ENCODE measurements around the gene RETSAT. TPM values are rescaled to one million over a fixed set of nuclear protein-coding genes. Genes with fewer than 3 reads are reported as not detected.

The RETSAT gene
- total and polyA plus RNA-seq, 2 of the 13 experiments (the other 11 are each of a cell fraction or from before 2014, with no cell fraction given), result 46.7 to 61.0 TPM

- TF ChIP-seq ZNF616 (CRISPR knock-in tag; IDR thresholded peaks at IDR 0.05; ENCODE audit: low read depth) (no peak), GABPB1 (CRISPR knock-in tag; IDR thresholded peaks at IDR 0.05) (no peak), PLRG1 (conservative IDR thresholded peaks at IDR 0.05) (no peak), KDM2A (CRISPR knock-in tag; IDR thresholded peaks at IDR 0.05; ENCODE audit: borderline replicate concordance, low read depth) (peak; percentile 46; the same call in 1 of the 2 replicates), CREM (IDR thresholded peaks at IDR 0.05) (no peak), CREM (CRISPR knock-in tag; IDR thresholded peaks at IDR 0.05) (no peak), PAWR (CRISPR knock-in tag; IDR thresholded peaks at IDR 0.05; ENCODE audit: borderline replicate concordance) (no peak), ETV5 (CRISPR knock-in tag; IDR thresholded peaks at IDR 0.05; ENCODE audit: borderline replicate concordance) (no peak), ZNF572 (CRISPR knock-in tag; IDR thresholded peaks at IDR 0.05) (peak; percentile 51; the same call in 1 of the 2 replicates), ZNF607 (CRISPR knock-in tag; IDR thresholded peaks at IDR 0.05; ENCODE audit: borderline replicate concordance) (peak; percentile 29; the same call in 1 of the 2 replicates), PHF21A (CRISPR knock-in tag; IDR thresholded peaks at IDR 0.05) (no peak), ZNF557 (CRISPR knock-in tag; IDR thresholded peaks at IDR 0.05) (no peak), E2F1 (CRISPR knock-in tag; IDR thresholded peaks at IDR 0.05) (no peak)
- TF ChIP-seq, protein P1, sequence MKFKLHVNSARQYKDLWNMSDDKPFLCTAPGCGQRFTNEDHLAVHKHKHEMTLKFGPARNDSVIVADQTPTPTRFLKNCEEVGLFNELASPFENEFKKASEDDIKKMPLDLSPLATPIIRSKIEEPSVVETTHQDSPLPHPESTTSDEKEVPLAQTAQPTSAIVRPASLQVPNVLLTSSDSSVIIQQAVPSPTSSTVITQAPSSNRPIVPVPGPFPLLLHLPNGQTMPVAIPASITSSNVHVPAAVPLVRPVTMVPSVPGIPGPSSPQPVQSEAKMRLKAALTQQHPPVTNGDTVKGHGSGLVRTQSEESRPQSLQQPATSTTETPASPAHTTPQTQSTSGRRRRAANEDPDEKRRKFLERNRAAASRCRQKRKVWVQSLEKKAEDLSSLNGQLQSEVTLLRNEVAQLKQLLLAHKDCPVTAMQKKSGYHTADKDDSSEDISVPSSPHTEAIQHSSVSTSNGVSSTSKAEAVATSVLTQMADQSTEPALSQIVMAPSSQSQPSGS (CRISPR knock-in tag; IDR thresholded peaks at IDR 0.05), result no peak
- TF ChIP-seq, protein P2, sequence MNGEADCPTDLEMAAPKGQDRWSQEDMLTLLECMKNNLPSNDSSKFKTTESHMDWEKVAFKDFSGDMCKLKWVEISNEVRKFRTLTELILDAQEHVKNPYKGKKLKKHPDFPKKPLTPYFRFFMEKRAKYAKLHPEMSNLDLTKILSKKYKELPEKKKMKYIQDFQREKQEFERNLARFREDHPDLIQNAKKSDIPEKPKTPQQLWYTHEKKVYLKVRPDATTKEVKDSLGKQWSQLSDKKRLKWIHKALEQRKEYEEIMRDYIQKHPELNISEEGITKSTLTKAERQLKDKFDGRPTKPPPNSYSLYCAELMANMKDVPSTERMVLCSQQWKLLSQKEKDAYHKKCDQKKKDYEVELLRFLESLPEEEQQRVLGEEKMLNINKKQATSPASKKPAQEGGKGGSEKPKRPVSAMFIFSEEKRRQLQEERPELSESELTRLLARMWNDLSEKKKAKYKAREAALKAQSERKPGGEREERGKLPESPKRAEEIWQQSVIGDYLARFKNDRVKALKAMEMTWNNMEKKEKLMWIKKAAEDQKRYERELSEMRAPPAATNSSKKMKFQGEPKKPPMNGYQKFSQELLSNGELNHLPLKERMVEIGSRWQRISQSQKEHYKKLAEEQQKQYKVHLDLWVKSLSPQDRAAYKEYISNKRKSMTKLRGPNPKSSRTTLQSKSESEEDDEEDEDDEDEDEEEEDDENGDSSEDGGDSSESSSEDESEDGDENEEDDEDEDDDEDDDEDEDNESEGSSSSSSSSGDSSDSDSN (CRISPR knock-in tag; IDR thresholded peaks at IDR 0.05), result no peak
Measured at GRCh38 chr2:85309699-85310321, 44.5 kb downstream of the RETSAT start (continued).

Data from HepG2 (cell line).